ENCODE measurements around the gene BTBD17. TPM values are rescaled to one million over a fixed set of nuclear protein-coding genes. Genes with fewer than 3 reads are reported as not detected.

The BTBD17 gene
- total and polyA plus RNA-seq, 10 of the 15 experiments (the other 5 are each of a cell fraction or from before 2014, with no cell fraction given) = not detected

- H3K36me3 ChIP-seq (ENCODE audit: control insufficient read depth in 2 of 2, insufficient read depth in 2 of 2, low read length in 1 of 2) = no peaks in the 10 kb centered on the region
- ChIA-PET RAD21 (ENCODE audit: unreplicated experiment) (interaction anchor here (0.8 to 1.8 kb wide), 3 partner anchors 21 to 123 kb away, joined by 3 read pairs; no protein-coding TSS in a partner anchor), POLR2A (no interaction called here), SMC1A (ENCODE audit: uncharacterized antibody, unreplicated experiment) (interaction anchor here (1.3 to 4.0 kb wide), 4 partner anchors 14 to 47 kb away, joined by 3 to 17 read pairs (median 5); no protein-coding TSS in a partner anchor), CTCF (interaction anchor here (0.7 to 1.8 kb wide), 5 partner anchors 18 to 122 kb away, joined by 3 to 7 read pairs (median 3); no protein-coding TSS in a partner anchor)
- no peak overlapping the region for H3K4me2 ChIP-seq (ENCODE audit: control insufficient read depth, insufficient read depth)
- no peaks in the 10 kb centered on the region for H3K27me3 ChIP-seq (replicated peaks in 1 of 2; ENCODE audit: control insufficient read depth in 2 of 2, insufficient read depth in 2 of 2, low read length in 1 of 2)
- H3K9ac ChIP-seq (ENCODE audit: control insufficient read depth, insufficient read depth, low read length) = no peak overlapping the region
- no peak for ATAC-seq
- H3K79me2 ChIP-seq (ENCODE audit: control insufficient read depth, insufficient read depth, low read length) = no peaks in the 10 kb centered on the region
- intact Hi-C loops (cut with micrococcal nuclease; ENCODE audit: unreplicated experiment) (no loop called here), in situ Hi-C loops (cut with MboI) (no loop called here)
- WGBS (ENCODE audit: insufficient coverage, insufficient replicate concordance, low lambda C conversion rate, missing lambda C conversion rate) = 21% methylated on average over 4 of the region's 4 CpGs
- no peak for DNase-seq (ENCODE audit: low read depth, low spot score)
- no peaks in the 10 kb centered on the region for H4K20me1 ChIP-seq (ENCODE audit: control insufficient read depth, insufficient read depth)
- no TSS peak for BruUV-seq (replicated peaks)
- H3K4me3 ChIP-seq = no peak overlapping the region
- H3K27ac ChIP-seq (ENCODE audit: control insufficient read depth, insufficient read depth) = no peak overlapping the region
- TF ChIP-seq ATF2 (IDR thresholded peaks at IDR 0.05; ENCODE audit: low read length) = no peak
- TF ChIP-seq TCF7 (IDR thresholded peaks at IDR 0.05; ENCODE audit: borderline replicate concordance) = no peak
- no peak for TF ChIP-seq IKZF2 (IDR thresholded peaks at IDR 0.05)
- no peak for TF ChIP-seq JUNB (IDR thresholded peaks at IDR 0.05)
- TF ChIP-seq DPF2 (IDR thresholded peaks at IDR 0.05) = no peak
- TF ChIP-seq CTCF (IDR thresholded peaks at IDR 0.05 in 2 of 3, conservative IDR thresholded peaks at IDR 0.05 in 1 of 3; ENCODE audit: control insufficient read depth in 2 of 3, extremely low read depth in 1 of 3, insufficient read depth in 1 of 3, low read depth in 3 of 3, low read length in 3 of 3) = no peak
- no peak for TF ChIP-seq CREM (IDR thresholded peaks at IDR 0.05; ENCODE audit: low read depth)
- no peak for TF ChIP-seq ZNF592 (IDR thresholded peaks at IDR 0.05)
- TF ChIP-seq POLR2AphosphoS5 (IDR thresholded peaks at IDR 0.05; ENCODE audit: low read length) = no peak
- no peaks in the 10 kb centered on the region for H3K9me3 ChIP-seq (replicated peaks; ENCODE audit: control insufficient read depth, insufficient read depth, low read length)
- no peak for FAIRE-seq
- no peaks in the 10 kb centered on the region for H3K4me1 ChIP-seq (ENCODE audit: control insufficient read depth, insufficient read depth, low read length)
- peak overlapping the region; percentile 12; the same call in 1 of the 2 replicates for H2AFZ ChIP-seq (ENCODE audit: control insufficient read depth, low read depth, low read length)
Observed at GRCh38 chr17:74410001-74410443, 48.4 kb upstream of the BTBD17 start.

Measured in GM12878 (cell line).